ENCODE results near the gene MBD3L5. TPM values are rescaled to one million over a fixed set of nuclear protein-coding genes. Genes with fewer than 3 reads are reported as not detected.
"Not testable (repeated sequence)": the region's sequence is repeated elsewhere in the genome, so short reads cannot be mapped to it uniquely, and the experiment has no call there.

The MBD3L5 gene
- total and polyA plus RNA-seq, 12 donors: not detected

DNA sequence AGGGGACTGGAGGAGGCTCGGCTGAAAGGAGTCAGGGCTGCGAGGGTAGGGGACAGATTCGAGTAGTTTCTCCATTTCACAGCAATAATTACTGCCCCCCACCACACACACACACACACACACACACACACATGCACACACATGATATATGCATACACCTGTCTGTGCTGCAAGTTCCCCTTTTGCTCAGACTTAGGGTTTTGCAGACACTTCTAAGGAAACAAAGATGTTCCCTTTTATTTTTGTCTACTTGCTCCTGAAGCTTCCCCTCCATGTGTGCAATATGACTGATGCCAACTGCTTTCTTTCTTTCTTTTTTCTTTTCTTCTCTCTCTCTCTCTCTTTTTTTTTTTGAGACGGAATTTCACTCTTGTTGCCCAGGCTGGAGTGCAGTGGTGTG lies 22.5 kb upstream of the MBD3L5 start:
- intact Hi-C loops (cut with DNase I): no loop called here
- no peak for DNase-seq
- Histone ChIP-seq H3K27me3 (no peaks in the 10 kb centered on the region), H3K27ac (no peak overlapping the region), H3K36me3 (replicated peaks in 1 of 2) (no peaks in the 10 kb centered on the region), H3K4me3 (no peak overlapping the region), H3K4me1 (replicated peaks in 1 of 2) (no peaks in the 10 kb centered on the region), H3K9me3 (replicated peaks in 1 of 3) (no peaks in the 10 kb centered on the region)
- TF ChIP-seq, protein P1, sequence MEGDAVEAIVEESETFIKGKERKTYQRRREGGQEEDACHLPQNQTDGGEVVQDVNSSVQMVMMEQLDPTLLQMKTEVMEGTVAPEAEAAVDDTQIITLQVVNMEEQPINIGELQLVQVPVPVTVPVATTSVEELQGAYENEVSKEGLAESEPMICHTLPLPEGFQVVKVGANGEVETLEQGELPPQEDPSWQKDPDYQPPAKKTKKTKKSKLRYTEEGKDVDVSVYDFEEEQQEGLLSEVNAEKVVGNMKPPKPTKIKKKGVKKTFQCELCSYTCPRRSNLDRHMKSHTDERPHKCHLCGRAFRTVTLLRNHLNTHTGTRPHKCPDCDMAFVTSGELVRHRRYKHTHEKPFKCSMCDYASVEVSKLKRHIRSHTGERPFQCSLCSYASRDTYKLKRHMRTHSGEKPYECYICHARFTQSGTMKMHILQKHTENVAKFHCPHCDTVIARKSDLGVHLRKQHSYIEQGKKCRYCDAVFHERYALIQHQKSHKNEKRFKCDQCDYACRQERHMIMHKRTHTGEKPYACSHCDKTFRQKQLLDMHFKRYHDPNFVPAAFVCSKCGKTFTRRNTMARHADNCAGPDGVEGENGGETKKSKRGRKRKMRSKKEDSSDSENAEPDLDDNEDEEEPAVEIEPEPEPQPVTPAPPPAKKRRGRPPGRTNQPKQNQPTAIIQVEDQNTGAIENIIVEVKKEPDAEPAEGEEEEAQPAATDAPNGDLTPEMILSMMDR (IDR thresholded peaks at IDR 0.05): no peak
- 50 to 56% (median 55%) methylated on average over 4 of the region's 4 CpGs for WGBS, 4 donors

DNA sequence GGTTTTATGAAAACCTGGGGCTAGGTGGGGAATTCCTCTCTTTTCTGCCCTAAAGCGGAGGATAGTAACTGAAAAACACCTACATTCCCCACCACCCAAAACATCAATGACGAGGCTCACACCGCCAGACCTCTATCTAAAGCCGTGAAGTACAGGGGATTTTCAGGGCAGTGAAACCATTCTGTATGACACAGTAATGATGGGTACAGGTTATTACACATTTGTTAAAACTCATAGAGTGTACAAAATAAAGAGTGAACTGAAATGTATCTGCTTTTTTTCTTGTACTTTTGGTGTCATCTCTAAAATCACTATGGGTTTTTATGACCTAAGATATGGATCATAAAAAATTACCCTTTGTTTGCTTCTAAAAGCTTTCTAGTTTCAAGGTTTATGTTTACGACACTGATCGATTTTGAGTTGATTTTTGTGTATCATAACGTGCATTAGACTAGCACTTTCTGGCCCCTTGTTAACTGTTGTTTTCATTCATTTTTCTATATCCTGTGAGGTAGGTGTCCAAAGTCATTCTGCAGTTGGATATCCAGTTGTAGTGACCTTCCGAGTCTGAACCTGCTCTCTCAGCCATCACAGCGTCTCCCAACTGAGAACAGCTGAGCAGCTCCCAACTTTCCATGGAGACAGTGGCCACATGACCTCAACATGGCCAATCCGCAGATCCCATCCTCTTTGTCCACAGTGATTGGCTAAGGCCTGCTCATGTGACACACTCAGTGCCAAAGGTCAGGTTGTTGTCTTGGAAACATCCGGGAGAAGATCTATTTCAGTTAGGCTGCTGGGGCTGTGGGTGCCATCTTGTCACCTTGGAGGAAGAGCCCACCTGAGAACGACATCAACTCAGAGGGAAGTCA lies 19.4 kb upstream of the MBD3L5 start:
- H3K9me3 ChIP-seq (replicated peaks in 1 of 3): no peaks in the 10 kb centered on the region
- no peak overlapping the region for H3K27ac ChIP-seq
- H3K4me1 ChIP-seq (replicated peaks in 1 of 2): no peaks in the 10 kb centered on the region
- no peak for DNase-seq
- no peak overlapping the region for H3K4me3 ChIP-seq
- no peaks in the 10 kb centered on the region for H3K36me3 ChIP-seq (replicated peaks in 1 of 2)
- WGBS, 4 donors: 81 to 85% (median 83%) methylated on average over 11 to 12 of the region's 12 CpGs
- no peaks in the 10 kb centered on the region for H3K27me3 ChIP-seq
- TF ChIP-seq, protein P1 (IDR thresholded peaks at IDR 0.05): no peak
- TF ChIP-seq POLR2A (IDR thresholded peaks at IDR 0.05): no peak
- intact Hi-C loops (cut with DNase I): no loop called here

DNA sequence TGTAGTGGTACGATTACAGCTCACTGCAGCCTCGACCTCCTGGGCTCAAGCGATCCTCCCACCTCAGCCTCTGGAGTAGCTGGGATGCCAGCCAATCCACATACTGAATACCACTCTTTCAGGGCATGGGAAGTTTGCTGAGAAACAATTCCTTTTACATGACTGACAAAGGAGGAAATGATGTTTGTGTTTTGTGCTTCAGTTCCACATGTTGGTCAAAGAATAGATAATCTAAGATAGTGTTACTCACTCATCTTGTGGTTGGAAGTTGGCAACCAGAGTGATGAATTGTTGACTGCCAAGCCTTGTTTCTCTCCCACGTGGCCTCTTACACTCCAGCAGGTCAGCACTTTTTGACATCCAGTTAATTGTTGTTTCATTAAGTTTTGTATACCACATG lies 16.7 kb upstream of the MBD3L5 start:
- TF ChIP-seq POLR2A (IDR thresholded peaks at IDR 0.05): no peak
- Histone ChIP-seq H3K9me3 (replicated peaks in 1 of 3) (no peaks in the 10 kb centered on the region), H3K27me3 (no peaks in the 10 kb centered on the region), H3K4me3 (no peak overlapping the region), H3K4me1 (replicated peaks in 1 of 2) (no peaks in the 10 kb centered on the region), H3K36me3 (replicated peaks in 1 of 2) (no peaks in the 10 kb centered on the region), H3K27ac (no peak overlapping the region)
- DNase-seq: no peak
- WGBS, 4 donors: 47 to 53% (median 51%) methylated on average over 4 of the region's 4 CpGs
- intact Hi-C loops (cut with DNase I): no loop called here

DNA sequence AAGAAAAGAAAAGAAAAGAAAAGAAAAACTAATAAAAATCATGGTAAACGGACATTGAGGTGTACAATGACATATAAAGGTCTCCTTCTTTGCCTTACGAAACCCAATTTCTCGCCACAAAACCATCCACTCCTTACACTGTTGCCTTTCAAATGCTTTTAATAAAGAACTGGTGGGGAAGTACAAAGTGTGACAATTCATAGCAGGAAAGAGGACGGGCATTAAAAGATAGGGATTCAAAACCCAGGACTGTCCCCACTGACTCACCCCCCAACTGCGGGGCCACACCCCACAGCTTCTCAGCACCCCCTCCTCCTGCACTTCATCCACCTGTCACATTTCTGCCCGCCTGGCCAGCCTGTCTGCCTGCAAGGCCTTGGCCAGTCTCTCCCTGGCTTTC lies 11.6 kb upstream of the MBD3L5 start:
- TF ChIP-seq, protein P1 (IDR thresholded peaks at IDR 0.05): no peak
- TF ChIP-seq POLR2A (IDR thresholded peaks at IDR 0.05): no peak
- Histone ChIP-seq H3K4me1 (replicated peaks in 1 of 2) (no peaks in the 10 kb centered on the region), H3K36me3 (replicated peaks in 1 of 2) (no peaks in the 10 kb centered on the region), H3K4me3 (no peak overlapping the region), H3K27ac (no peak overlapping the region), H3K9me3 (replicated peaks in 1 of 3) (no peaks in the 10 kb centered on the region), H3K27me3 (no peaks in the 10 kb centered on the region)
- DNase-seq: no peak
- WGBS, 4 donors: 72 to 84% (median 77%) methylated on average over 6 of the region's 6 CpGs
- intact Hi-C loops (cut with DNase I): no loop called here

DNA sequence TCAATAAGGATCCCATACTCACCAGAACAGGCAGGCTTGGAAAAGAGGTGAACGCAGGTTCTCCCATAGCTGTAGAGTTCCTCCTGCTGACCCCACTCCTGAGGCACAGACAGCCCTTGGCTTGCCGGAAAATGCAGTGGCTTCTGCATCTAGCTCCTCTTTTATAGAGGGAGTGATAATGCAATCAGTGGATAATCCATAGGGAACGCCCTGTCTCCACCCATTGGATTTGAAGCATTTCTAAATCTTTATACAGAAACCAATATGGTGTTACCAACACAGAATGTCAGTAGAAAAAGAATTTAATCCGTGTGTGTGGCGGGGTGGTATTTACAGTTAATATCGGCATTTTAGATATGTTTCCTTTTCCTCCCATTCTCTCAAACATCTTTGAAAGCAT lies 9.0 kb upstream of the MBD3L5 start, which contains the start of gene MBD3L2B:
Gene MBD3L2B (minus strand): TSS at position 101 of the 400 bp plus-strand sequence. CDS start 34 bp downstream, at position 67.
- H3K36me3 ChIP-seq (replicated peaks in 1 of 2); DNase-seq; H3K4me3 ChIP-seq; H3K27ac ChIP-seq; H3K9me3 ChIP-seq (replicated peaks in 1 of 3); H3K27me3 ChIP-seq; H3K4me1 ChIP-seq (replicated peaks in 1 of 2); intact Hi-C loops (cut with DNase I): not testable (repeated sequence)
- WGBS, 4 donors: no CpG with 5 or more reads among the region's 6 CpGs

DNA sequence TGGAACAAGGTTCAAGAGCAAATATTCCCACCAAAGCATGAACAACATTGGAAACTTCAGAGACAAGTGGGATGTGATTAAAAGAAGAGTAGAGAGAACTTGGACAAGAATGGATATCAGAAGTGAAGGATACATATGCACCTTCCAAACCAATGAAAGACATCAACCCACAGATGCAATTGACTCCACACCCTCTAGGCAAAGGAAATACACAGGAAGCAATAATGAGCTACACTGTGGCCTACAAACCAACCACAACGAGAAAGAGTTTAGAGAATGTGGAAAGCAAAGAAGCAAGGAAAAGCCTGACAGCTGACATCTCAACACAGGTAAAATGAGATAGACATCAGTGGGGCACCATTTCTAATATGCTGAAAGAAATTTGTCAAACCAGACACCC lies 1.6 kb upstream of the MBD3L5 start:
- H3K4me1 ChIP-seq (replicated peaks in 1 of 2); H3K27ac ChIP-seq; H3K9me3 ChIP-seq (replicated peaks in 1 of 3); H3K27me3 ChIP-seq; DNase-seq; H3K36me3 ChIP-seq (replicated peaks in 1 of 2); intact Hi-C loops (cut with DNase I); H3K4me3 ChIP-seq: not testable (repeated sequence)
- WGBS, 4 donors: no CpG with 5 or more reads among the region's 1 CpG

DNA sequence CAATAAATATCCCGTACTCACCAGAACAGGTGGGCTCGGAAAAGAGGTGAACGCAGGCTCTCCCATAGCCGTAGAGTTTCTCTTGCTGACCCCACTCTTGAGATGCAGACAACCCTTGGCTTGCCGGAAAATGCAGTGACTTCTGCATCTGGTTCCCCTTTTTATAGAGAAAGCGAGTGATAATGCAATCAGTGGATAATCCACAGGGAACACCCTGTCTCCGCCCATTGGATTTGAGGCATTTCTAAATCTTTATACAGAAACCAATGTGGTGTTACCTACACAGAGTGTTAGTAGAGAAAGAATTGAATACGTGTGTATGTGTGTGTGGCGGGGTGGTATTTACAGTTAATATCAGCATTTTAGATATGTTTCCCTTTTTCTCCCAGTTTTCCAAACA lies 9.7 kb downstream of the MBD3L5 start, which contains the start of gene MBD3L4:
Gene MBD3L4 (minus strand): TSS at position 101 of the 400 bp plus-strand sequence. CDS start 35 bp downstream, at position 66.
- WGBS, 4 donors: 73% methylated on average over 2 of the region's 9 CpGs; no CpG with 5 or more reads in 3 of the 4 donors
- intact Hi-C loops (cut with DNase I): not testable (repeated sequence)

DNA sequence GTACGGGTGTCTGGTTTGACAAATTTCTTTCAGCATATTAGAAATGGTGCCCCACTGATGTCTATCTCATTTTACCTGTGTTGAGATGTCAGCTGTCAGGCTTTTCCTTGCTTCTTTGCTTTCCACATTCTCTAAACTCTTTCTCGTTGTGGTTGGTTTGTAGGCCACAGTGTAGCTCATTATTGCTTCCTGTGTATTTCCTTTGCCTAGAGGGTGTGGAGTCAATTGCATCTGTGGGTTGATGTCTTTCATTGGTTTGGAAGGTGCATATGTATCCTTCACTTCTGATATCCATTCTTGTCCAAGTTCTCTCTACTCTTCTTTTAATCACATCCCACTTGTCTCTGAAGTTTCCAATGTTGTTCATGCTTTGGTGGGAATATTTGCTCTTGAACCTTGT lies 11.2 kb downstream of the MBD3L5 start:
- H3K4me3 ChIP-seq; H3K27ac ChIP-seq; H3K36me3 ChIP-seq (replicated peaks in 1 of 2); H3K4me1 ChIP-seq (replicated peaks in 1 of 2); H3K9me3 ChIP-seq (replicated peaks in 1 of 3); DNase-seq; H3K27me3 ChIP-seq; intact Hi-C loops (cut with DNase I): not testable (repeated sequence)
- WGBS, 4 donors: no CpG with 5 or more reads among the region's 2 CpGs

More for the DNA sequence above, 9.7 kb downstream of the MBD3L5 start, which contains the start of gene MBD3L4:
- H3K9me3 ChIP-seq (replicated peaks in 1 of 3); DNase-seq; H3K27ac ChIP-seq; H3K27me3 ChIP-seq; H3K4me1 ChIP-seq (replicated peaks in 1 of 2); H3K4me3 ChIP-seq; H3K36me3 ChIP-seq (replicated peaks in 1 of 2): not testable (repeated sequence)
